T follicular helper cell (primary cell): ENCODE measurements around the gene CYP27C1.
"Not testable (repeated sequence)": the region's sequence is repeated elsewhere in the genome, so short reads cannot be mapped to it uniquely, and the experiment has no call there.

Experiments
- DNase-seq: peaks from one replicate; pipeline ENCODE4 v3.0.0-alpha.2; 2020; ENCODE audit warnings: low read depth

Gene CYP27C1

GRCh38 chr2:127170452-127171197 lies 49.5 kb downstream of the CYP27C1 start:
- no peak for DNase-seq

GRCh38 chr2:127170021-127170420 lies 50.1 kb downstream of the CYP27C1 start:
- no peak for DNase-seq

GRCh38 chr2:127169066-127169660 lies 50.9 kb downstream of the CYP27C1 start:
- no peak for DNase-seq

- no peak for DNase-seq
These were observed 53.8 kb downstream of the CYP27C1 start for GRCh38 chr2:127166231-127166860.

GRCh38 chr2:127165539-127165935 lies 54.6 kb downstream of the CYP27C1 start:
- no peak for DNase-seq

GRCh38 chr2:127164761-127165538 lies 55.1 kb downstream of the CYP27C1 start:
- DNase-seq: no peak

GRCh38 chr2:127163921-127164320 lies 56.2 kb downstream of the CYP27C1 start:
- DNase-seq: no peak

GRCh38 chr2:127163090-127163406 lies 57.1 kb downstream of the CYP27C1 start:
- not testable (repeated sequence) for DNase-seq

- no peak for DNase-seq
These were observed 57.6 kb downstream of the CYP27C1 start for GRCh38 chr2:127162261-127163089.

- DNase-seq: no peak
These were observed 58.6 kb downstream of the CYP27C1 start for GRCh38 chr2:127161176-127162136.

- no peak for DNase-seq
These were observed 59.4 kb downstream of the CYP27C1 start for GRCh38 chr2:127160676-127161075.

GRCh38 chr2:127159543-127159942 lies 60.6 kb downstream of the CYP27C1 start:
- no peak for DNase-seq

- DNase-seq: no peak
These were observed 61.3 kb downstream of the CYP27C1 start for GRCh38 chr2:127158614-127159290.

GRCh38 chr2:127157651-127158485 lies 62.2 kb downstream of the CYP27C1 start:
- no peak for DNase-seq

GRCh38 chr2:127157114-127157513 lies 63.0 kb downstream of the CYP27C1 start:
- DNase-seq: no peak

GRCh38 chr2:127155947-127156346 lies 64.2 kb downstream of the CYP27C1 start:
- no peak for DNase-seq

GRCh38 chr2:127155028-127155581 lies 65.0 kb downstream of the CYP27C1 start:
- DNase-seq: no peak

GRCh38 chr2:127154396-127154795 lies 65.7 kb downstream of the CYP27C1 start:
- no peak for DNase-seq

GRCh38 chr2:127153691-127154158 lies 66.4 kb downstream of the CYP27C1 start:
- DNase-seq: no peak
